Measurements from ENCODE around the gene METTL4.

Gene METTL4

GRCh38 chr18:2494921-2495320, 76.4 kb downstream of the METTL4 start:
- no peak for DNase-seq (ENCODE audit: low read depth)
- H3K4me3 ChIP-seq (ENCODE audit: control insufficient read depth, low read depth, low read length): no peak overlapping the region

More at GRCh38 chr18:2494921-2495320, 76.4 kb downstream of the METTL4 start:
- no peak for TF ChIP-seq CTCF (IDR thresholded peaks at IDR 0.05; ENCODE audit: control insufficient read depth, insufficient read depth, low read depth, low read length, missing control alignments)
